ENCODE results near the gene RAPGEF4.

Gene RAPGEF4

GRCh38 chr2:172962082-172962481 is 226.4 kb downstream of the RAPGEF4 start:
- DNase-seq (ENCODE audit: low read depth in 2 of 3, low spot score in 2 of 3): no peak

GRCh38 chr2:172962824-172963223 is 227.2 kb downstream of the RAPGEF4 start:
- DNase-seq (ENCODE audit: low read depth in 2 of 3, low spot score in 2 of 3): no peak

DNA sequence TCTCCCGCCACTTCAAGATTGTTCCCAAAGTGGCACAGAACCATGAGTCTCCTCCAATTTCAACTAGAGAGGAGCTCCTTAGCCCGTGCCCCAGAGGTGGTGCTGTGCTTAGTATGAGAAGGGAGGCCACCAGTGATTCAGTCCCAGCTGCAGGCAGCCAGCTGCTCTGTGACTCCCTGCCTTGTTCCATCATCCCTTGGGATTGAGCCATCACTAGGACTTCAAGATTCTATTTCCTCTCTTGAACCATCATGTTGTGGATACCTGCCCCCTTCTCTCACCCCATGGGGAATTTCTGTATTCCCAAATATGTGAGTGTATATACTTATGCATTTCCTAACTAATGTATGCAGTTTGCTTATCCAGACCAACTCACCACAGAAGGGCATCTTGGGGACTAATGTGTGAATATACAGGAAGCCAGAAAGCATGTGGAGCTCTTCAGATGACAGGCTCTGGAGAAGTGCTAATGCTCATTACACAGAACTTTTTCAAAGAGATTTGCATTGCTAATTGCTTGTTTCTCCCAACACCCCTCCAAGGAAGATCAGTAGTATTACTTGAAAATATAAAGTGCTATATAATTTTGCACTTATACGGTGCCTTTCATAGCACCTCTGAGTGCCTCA is 229.0 kb downstream of the RAPGEF4 start:
- no peak for DNase-seq (ENCODE audit: low read depth in 2 of 3, low spot score in 2 of 3)

DNA sequence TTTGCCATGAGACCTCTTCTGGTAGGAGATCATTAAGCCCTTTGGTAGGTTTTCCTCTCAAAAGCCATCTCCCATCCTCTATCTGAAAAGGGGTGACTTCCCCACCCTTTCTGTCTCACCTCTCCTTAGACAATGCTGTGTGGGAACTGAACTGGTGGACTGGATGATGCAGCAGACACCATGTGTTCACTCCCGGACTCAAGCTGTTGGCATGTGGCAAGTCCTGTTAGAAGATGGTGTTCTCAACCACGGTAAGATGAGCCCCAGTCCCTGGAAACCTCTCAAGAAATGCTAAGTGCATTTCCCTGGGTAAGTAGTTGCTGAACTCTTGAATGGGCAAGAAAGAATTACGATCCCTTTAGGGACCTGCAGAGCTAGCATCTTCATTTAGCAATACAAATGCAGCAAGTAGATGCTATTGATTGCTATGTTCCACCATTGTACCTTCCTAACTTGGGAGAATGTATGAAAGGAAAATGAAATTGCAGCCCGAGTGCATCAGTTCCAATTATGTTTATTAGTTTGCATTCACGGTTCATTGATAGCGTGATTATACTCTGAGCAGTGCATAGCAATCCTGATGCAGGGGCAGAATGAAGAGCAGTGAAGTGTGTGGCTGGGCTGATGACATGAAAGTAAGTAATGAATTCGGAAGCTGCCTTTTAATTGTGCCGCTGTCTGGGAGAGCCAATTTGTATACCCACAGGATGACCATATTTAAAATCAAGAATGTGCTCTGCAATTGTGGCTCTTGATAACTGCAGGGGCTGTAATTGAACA is 230.0 kb downstream of the RAPGEF4 start:
- DNase-seq (ENCODE audit: low read depth in 2 of 3, low spot score in 2 of 3): no peak

DNA sequence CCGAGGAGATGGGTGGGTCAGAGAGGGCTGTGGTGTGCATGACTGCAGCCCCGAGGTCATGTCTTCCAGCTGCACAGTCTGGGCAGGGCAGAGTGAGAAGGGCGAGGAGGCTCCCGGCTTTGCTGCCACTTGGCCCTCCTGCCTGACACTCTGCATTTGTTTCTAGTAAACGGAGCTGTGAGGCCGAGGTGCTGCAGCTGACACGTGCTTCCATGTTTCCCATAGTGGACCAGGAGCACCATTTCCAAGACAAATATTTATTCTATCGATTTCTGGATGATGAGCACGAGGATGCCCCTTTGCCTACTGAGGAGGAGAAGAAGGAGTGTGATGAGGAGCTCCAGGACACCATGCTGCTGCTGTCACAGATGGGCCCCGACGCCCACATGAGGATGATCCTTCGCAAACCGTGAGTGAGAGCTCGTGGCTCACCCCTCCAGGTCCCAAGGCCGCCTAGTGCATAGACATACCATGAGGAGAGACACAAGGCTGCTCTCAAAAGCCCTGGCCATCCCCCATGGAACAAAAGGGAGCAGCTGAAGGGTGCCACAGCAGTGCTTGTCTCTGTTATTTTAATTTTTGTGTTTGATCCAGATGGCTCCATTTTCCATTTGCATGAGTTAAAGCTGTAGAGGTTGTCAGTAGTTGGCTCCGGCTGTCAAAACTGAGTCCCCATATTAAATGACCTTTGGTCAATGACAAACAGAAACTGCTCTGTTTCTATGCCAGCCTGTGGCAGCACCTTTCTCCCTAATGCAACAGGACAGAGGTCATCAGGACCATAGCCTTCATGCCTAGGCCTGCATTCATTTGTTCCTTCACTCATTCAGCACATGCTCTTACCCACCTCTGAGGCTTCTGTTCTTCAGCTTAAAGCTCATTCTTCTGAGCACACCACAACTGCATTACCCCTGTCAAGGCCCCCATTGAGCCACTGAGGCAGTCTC is 231.7 kb downstream of the RAPGEF4 start:
- DNase-seq (ENCODE audit: low read depth in 2 of 3, low spot score in 2 of 3): no peak

DNA sequence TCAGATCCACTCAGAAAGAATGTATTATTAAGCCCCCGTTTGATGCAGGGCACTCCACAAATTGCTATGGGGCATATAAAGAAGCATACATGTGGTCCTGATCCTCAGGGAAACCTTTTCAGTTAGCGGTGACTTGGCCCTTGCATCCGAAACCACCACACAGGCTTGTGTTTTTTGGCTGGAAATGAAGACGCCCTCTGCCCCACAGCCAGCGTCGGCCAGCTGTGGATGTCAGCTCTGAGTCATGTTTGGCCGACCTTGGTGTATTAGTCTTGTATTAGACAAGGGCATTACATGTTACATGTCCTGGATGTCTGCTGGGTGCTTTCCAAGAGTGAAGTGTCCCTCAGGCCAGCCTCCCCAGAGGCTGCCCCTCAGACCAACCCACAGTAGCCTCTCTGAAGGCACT is 232.4 kb downstream of the RAPGEF4 start:
- no peak for DNase-seq (ENCODE audit: low read depth in 2 of 3, low spot score in 2 of 3)

GRCh38 chr2:172969166-172969565 is 233.5 kb downstream of the RAPGEF4 start:
- DNase-seq (ENCODE audit: low read depth in 2 of 3, low spot score in 2 of 3): no peak

DNA sequence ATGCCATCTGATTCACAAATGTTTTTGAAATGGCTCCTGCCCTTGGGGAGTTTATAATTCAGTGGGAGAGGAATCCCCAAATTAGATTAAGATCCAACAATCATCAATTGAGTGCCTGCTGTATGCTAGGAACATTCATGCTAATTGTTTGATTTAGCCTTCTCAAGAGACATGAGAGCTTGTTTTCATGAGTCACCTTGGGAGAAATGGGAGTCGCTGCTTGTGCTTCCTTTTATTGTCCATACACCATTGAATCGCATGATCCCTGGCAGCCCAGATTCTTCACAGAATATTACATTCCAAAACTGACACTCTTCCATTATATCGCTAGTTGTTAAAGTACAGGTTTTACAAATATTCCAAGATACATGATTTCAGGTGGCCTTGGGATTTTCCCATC is 234.0 kb downstream of the RAPGEF4 start:
- DNase-seq (ENCODE audit: low read depth in 2 of 3, low spot score in 2 of 3): no peak

- DNase-seq (ENCODE audit: low read depth in 2 of 3, low spot score in 2 of 3): peak in 1 of 3 experiments; percentile 19
Measured at GRCh38 chr2:172970660-172971059, 235.0 kb downstream of the RAPGEF4 start.

- DNase-seq (ENCODE audit: low read depth in 2 of 3, low spot score in 2 of 3): no peak
Measured at GRCh38 chr2:172972005-172972619, 236.5 kb downstream of the RAPGEF4 start.

DNA sequence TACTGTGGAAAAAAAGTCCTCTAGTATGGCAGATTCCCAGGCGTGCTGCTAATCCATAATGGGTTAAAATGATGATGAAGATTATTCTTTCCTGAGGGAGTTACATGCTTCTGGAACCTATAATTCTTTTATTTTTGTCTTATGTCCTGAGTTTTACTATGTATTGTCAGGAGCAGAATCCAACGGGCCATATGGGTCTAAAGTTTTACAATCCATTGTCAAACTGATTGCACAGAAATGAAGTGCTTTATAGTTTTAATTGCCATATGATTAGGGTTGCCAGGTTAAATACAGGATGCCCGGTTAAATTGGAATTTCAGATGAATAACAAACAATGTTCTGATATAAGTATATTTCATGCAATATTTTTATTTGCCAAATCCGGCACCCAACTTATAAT is 239.1 kb downstream of the RAPGEF4 start:
- DNase-seq (ENCODE audit: low read depth in 2 of 3, low spot score in 2 of 3): no peak

DNA sequence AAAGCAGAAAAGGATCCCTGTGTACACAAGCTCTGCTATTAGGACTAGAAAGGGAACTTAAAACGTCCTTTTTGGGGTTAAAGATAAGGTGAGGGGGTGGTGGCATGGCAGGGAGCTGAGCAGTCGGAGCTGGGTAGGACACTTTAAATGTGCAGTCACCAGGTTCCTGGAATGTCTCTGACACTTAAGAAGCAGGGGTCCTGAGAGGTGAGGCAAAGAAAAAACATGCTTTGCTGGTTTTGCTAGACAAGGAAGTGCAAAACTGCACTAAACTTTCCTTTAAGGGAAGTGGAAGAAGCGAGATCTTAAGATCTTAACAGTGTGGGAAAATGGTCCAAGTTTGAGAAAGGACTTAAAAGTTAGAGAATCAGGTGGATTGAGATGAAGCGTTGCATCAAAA is 240.5 kb downstream of the RAPGEF4 start:
- DNase-seq (ENCODE audit: low read depth in 2 of 3, low spot score in 2 of 3): no peak

DNA sequence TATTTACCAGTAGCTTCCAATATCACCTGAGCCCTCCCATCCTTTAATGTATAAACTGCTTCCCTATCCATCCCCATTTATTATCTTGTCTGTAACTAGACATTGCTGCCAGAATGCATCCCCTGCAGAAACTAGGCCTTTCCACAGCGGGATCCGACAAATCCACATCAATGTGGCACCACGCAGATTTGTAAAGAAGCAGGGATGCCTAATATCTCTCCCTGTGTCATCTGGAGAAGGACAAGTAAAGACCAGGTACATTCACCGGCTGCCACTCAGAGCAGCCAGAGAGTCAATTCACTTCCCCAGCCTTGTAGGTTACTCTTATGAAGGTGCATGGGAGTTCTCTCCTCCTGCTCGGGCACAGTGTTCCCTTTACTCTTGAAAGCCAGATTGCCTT is 241.2 kb downstream of the RAPGEF4 start:
- DNase-seq (ENCODE audit: low read depth in 2 of 3, low spot score in 2 of 3): no peak

- no peak for DNase-seq (ENCODE audit: low read depth in 2 of 3, low spot score in 2 of 3)
Measured at GRCh38 chr2:172977270-172978062, 241.8 kb downstream of the RAPGEF4 start.

GRCh38 chr2:172978063-172978383 is 242.4 kb downstream of the RAPGEF4 start:
- no peak for DNase-seq (ENCODE audit: low read depth in 2 of 3, low spot score in 2 of 3)

DNA sequence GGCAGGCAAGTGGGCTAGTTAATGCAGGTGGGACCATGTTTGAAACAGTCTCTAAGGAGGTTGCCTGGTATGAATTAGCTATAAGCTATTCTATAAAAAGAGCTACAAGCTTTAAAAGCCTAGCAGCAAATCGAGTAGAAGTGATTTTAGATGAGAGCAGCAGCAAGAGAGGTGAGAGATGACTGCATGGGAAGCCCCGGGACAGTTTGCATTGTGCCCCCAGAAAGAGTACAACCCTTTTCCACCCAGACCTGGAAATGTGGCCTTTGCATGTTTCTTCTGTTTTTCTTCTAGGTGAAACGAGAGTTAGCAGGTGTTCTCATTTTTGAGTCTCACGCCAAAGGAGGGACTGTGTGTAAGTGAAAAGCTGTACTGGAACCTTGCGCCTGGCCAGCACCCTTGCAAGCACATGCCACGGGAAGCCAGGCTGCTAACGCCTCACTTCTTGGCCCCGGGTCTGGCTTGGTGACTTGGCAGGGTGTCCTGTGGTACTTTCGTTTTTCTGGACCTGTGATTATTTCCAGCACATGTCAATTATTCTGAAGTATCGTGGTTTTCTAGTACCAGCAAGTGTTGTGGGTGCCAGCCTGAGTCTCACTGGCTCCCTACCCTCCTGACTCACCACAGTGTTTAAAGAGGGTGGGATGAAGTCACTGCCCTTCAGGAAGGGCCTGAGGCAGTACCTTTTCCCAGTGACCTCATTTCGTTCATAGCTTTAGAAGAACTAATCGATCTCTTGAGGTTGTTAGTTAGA is 249.7 kb downstream of the RAPGEF4 start:
- no peak for DNase-seq (ENCODE audit: low read depth in 2 of 3, low spot score in 2 of 3)

DNA sequence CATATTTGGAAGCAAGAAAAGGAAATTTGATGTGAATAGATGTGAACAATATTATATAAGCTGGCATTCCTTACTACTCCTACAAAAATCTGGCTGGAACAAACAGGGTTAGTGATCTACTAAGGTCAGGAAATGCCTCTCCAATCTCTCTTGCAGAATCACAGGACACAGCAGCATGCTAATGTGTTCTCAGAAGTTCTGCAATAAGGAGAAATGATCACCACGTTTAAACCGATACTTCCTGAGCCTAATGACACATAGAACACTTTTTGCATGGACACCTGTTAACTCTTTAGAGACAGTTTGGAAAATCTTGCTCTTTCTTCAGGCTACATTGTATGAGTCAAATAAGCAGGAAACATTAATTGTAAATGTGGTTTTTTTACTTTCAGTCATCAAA is 250.4 kb downstream of the RAPGEF4 start:
- no peak for DNase-seq (ENCODE audit: low read depth in 2 of 3, low spot score in 2 of 3)

DNA sequence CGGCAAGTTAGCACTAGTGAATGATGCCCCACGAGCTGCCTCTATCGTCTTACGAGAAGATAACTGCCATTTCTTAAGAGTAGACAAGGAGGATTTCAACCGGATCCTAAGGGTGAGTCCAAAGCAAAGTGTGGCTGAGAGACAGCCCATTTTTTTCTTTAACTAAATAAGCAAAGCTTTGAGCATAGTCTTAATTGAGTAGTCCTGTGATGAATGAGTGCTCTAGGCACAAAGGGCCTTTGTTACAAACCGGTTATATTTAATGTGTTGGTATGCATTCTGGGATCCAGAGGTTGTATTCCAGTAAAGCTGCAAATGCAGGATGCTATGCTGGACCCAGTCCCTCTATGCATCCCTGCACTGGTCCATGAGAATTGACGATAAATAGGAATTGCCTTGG is 253.1 kb downstream of the RAPGEF4 start:
- no peak for DNase-seq (ENCODE audit: low read depth in 2 of 3, low spot score in 2 of 3)

DNA sequence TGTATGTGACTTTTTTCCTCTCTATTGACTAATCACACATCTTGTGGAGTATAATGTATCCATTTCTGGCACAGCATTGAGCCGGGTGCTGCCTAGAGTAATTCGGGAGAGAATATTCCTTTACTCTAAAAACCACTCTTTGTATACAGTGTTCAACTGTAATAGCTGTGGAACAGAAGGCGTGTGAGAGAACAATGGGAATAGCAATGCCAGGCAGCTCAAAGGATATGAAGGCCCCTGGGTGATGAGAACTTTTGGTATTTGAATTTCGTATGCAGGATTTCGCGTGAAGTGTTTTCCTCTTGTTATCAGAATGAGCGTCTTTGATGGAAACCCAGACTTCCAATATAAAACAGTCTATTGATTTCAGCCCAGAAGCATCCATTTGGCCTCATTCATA is 255.4 kb downstream of the RAPGEF4 start:
- DNase-seq (ENCODE audit: low read depth in 2 of 3, low spot score in 2 of 3): no peak

- no peak for DNase-seq (ENCODE audit: low read depth in 2 of 3, low spot score in 2 of 3)
Measured at GRCh38 chr2:172993139-172993538, 257.5 kb downstream of the RAPGEF4 start.

Measured in activated CD8-positive, alpha-beta memory T cell treated with anti-CD3 and anti-CD28 coated beads for 48 hours (primary cell).